ENCODE results near the gene NRG4. TPM values are rescaled to one million over a fixed set of nuclear protein-coding genes. Genes with fewer than 3 reads are reported as not detected.
"Not testable (repeated sequence)": the region's sequence is repeated elsewhere in the genome, so short reads cannot be mapped to it uniquely, and the experiment has no call there.

NRG4 gene
- total RNA-seq, 1 donor from 2014 or later = not detected

DNA sequence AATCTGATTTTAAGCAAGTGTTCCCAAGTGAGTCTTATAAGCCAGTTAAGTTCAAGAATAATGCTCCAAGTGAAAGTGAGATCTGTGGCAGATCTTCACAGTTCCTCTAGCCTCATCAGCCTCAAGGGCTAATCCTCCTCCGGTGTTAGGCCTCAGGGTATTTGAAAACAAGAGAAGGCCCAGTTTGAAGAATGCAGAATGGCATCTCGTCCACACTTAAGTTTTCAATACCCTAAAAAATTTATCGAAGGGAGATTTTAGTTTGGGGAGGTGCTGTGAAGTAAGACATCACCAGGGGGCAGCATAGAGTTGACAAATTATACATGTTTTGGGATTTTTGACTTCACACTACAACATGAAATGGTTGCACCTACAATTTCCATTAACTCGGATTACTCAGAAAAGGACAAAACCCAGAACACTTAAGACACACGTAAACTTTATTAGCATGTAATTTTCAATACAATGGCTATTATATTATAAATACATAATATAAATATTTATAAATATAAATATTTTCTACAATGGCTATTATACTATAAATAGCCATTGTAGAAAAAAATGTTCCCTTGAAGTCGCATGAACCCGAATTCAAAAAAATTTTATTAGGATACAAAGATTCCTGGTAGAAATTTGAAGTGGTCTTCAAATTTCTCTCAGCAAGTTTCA is 45.2 kb upstream of the NRG4 start:
- peaks cover 10% of the 10 kb centered on the region for H3K27me3 ChIP-seq (ENCODE audit: control insufficient read depth, insufficient read depth, low read length)
- peak overlapping the region; percentile 13 for H3K4me3 ChIP-seq (ENCODE audit: low read depth, low read length)
- no peaks in the 10 kb centered on the region for H3K36me3 ChIP-seq (ENCODE audit: control insufficient read depth, insufficient read depth, low read length)
- no peak for FAIRE-seq
- TF ChIP-seq, protein P1, sequence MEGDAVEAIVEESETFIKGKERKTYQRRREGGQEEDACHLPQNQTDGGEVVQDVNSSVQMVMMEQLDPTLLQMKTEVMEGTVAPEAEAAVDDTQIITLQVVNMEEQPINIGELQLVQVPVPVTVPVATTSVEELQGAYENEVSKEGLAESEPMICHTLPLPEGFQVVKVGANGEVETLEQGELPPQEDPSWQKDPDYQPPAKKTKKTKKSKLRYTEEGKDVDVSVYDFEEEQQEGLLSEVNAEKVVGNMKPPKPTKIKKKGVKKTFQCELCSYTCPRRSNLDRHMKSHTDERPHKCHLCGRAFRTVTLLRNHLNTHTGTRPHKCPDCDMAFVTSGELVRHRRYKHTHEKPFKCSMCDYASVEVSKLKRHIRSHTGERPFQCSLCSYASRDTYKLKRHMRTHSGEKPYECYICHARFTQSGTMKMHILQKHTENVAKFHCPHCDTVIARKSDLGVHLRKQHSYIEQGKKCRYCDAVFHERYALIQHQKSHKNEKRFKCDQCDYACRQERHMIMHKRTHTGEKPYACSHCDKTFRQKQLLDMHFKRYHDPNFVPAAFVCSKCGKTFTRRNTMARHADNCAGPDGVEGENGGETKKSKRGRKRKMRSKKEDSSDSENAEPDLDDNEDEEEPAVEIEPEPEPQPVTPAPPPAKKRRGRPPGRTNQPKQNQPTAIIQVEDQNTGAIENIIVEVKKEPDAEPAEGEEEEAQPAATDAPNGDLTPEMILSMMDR (IDR thresholded peaks at IDR 0.05; ENCODE audit: insufficient read depth, low read length, severe bottlenecking) = peak; percentile 66
- DNase-seq (ENCODE audit: low read depth) = peak; percentile 47

DNA sequence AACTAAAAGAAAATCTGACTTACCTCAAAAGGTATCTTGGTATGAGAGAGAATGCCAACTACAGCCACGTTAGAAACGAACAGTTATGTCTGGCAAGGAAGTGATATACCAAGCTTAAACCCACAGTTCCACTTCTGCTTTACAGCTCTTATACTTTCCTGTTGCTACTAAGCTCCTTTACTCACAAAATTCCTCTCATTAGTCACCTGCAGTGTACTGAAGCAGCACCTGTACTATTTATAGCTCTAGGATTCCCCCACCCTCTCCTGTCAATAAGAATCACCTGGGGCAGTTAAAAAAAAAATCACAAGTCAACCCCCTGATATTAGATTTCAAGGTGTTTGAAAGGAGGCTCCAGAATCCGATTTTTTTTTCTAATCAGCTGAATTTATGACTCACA is 44.7 kb upstream of the NRG4 start:
- FAIRE-seq (no peak), DNase-seq (ENCODE audit: low read depth) (peak; percentile 93)
- H3K4me3 ChIP-seq (ENCODE audit: low read depth, low read length) = no peak overlapping the region

GRCh38 chr15:76054201-76054600 is 42.0 kb upstream of the NRG4 start:
- not testable (repeated sequence) for H3K27me3 ChIP-seq (ENCODE audit: control insufficient read depth, insufficient read depth, low read length); FAIRE-seq; H3K36me3 ChIP-seq (ENCODE audit: control insufficient read depth, insufficient read depth, low read length); H3K4me3 ChIP-seq (ENCODE audit: low read depth, low read length)
- peak; percentile 31 for DNase-seq (ENCODE audit: low read depth)

More for the DNA sequence above, 44.7 kb upstream of the NRG4 start:
- Histone ChIP-seq H3K27me3 (ENCODE audit: control insufficient read depth, insufficient read depth, low read length) (peaks cover 10% of the 10 kb centered on the region), H3K36me3 (ENCODE audit: control insufficient read depth, insufficient read depth, low read length) (no peaks in the 10 kb centered on the region)
- TF ChIP-seq, protein P1 (IDR thresholded peaks at IDR 0.05; ENCODE audit: insufficient read depth, low read length, severe bottlenecking) = no peak

GRCh38 chr15:76038512-76038911 is 26.3 kb upstream of the NRG4 start:
- DNase-seq (ENCODE audit: low read depth) = peak; percentile 98
- TF ChIP-seq, protein P1 (IDR thresholded peaks at IDR 0.05; ENCODE audit: insufficient read depth, low read length, severe bottlenecking) = no peak
- Histone ChIP-seq H3K4me3 (ENCODE audit: low read depth, low read length) (no peak overlapping the region), H3K36me3 (ENCODE audit: control insufficient read depth, insufficient read depth, low read length) (no peaks in the 10 kb centered on the region), H3K27me3 (ENCODE audit: control insufficient read depth, insufficient read depth, low read length) (no peaks in the 10 kb centered on the region)
- FAIRE-seq = peak; percentile 99

DNA sequence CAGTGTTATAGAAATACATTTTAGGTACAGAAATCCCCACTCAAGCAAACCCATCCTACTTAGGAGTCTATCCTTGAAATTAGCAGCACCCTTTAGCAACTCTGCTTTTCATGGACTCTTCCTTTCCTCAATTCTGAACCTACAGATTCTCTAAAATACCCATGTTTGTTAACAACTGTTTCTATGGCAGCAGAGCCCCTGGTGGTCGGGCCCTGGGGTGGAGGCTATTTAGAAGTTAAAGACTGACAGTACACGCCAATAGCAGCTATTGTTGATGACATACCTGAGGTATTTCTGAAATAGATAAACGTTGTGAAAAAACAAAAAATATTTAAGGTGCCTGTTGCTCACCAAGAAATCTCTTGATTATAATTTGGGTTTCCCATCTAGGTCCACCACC is 23.4 kb upstream of the NRG4 start:
- DNase-seq (ENCODE audit: low read depth) (no peak), FAIRE-seq (no peak)
- H3K27me3 ChIP-seq (ENCODE audit: control insufficient read depth, insufficient read depth, low read length) = no peaks in the 10 kb centered on the region
- no peaks in the 10 kb centered on the region for H3K36me3 ChIP-seq (ENCODE audit: control insufficient read depth, insufficient read depth, low read length)
- H3K4me3 ChIP-seq (ENCODE audit: low read depth, low read length) = no peak overlapping the region
- TF ChIP-seq, protein P1 (IDR thresholded peaks at IDR 0.05; ENCODE audit: insufficient read depth, low read length, severe bottlenecking) = no peak

DNA sequence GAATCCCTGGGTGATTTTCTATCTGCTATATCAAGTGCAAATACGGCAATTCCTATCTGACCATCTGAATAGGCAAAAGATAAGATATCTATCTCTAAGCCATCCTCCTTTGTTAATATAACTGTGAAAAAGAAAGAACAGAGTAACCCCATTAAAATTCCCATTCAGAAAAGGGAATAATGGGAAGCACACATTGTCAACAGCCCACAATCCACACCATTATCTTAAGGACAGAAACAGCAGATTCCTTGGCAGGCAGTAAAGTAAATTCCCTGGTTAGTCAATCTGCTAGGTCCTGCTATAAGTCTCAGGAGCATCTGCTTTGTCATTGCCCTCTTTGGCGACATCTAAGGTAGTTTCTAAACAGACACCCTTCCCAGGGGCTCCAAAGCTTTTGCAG is 21.9 kb upstream of the NRG4 start:
- no peak for DNase-seq (ENCODE audit: low read depth)
- Histone ChIP-seq H3K27me3 (ENCODE audit: control insufficient read depth, insufficient read depth, low read length) (no peaks in the 10 kb centered on the region), H3K4me3 (ENCODE audit: low read depth, low read length) (no peak overlapping the region), H3K36me3 (ENCODE audit: control insufficient read depth, insufficient read depth, low read length) (no peaks in the 10 kb centered on the region)
- TF ChIP-seq, protein P1 (IDR thresholded peaks at IDR 0.05; ENCODE audit: insufficient read depth, low read length, severe bottlenecking) = no peak
- FAIRE-seq = no peak
